Measurements from ENCODE around the gene LRRC23. TPM values are rescaled to one million over a fixed set of nuclear protein-coding genes. Genes with fewer than 3 reads are reported as not detected.

Gene LRRC23
- total RNA-seq, 4 donors from 2014 or later: 6.2 to 12.1 (median 7.4) TPM

DNA sequence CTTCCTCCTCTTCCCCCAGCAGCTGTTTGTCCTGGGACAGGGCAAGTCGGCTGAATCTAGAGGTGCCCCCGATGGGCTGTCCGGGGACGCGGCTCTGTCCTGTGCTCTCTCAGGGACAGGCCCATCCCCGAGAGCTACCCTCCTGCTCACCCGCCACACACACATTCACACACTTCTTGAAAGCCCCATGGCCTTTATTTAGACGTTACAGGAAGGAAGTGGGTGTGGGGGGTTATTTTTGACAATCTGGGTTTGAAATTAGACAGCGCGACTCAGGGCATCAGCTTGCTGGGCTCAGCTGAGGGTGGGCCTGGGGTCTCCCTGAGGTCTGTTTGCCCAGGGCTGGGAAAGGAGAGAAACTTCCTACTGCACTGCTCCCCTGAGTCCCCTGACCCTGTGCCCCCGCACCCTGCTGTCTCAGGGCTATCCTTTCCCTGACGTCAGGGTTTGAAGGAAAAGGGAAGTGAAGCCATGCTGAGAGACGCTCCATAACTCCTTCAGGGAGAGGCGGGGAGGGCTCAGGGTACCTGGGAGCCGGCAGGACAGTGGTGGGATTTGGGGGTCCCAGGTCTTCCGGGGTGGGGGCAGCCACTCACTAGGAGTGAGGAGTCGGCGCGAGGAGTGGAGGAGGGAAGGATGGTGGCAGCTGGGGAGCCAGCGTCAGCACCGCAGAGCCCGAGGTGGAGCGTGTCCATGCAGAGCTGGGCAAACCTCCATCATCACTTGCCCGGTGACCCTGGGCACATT lies 54.6 kb downstream of the LRRC23 start:
- DNase-seq (ENCODE audit: low spot score) (no peak), ATAC-seq (ENCODE audit: low FRiP score) (no peak)
- TF ChIP-seq, protein P1, sequence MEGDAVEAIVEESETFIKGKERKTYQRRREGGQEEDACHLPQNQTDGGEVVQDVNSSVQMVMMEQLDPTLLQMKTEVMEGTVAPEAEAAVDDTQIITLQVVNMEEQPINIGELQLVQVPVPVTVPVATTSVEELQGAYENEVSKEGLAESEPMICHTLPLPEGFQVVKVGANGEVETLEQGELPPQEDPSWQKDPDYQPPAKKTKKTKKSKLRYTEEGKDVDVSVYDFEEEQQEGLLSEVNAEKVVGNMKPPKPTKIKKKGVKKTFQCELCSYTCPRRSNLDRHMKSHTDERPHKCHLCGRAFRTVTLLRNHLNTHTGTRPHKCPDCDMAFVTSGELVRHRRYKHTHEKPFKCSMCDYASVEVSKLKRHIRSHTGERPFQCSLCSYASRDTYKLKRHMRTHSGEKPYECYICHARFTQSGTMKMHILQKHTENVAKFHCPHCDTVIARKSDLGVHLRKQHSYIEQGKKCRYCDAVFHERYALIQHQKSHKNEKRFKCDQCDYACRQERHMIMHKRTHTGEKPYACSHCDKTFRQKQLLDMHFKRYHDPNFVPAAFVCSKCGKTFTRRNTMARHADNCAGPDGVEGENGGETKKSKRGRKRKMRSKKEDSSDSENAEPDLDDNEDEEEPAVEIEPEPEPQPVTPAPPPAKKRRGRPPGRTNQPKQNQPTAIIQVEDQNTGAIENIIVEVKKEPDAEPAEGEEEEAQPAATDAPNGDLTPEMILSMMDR (IDR thresholded peaks at IDR 0.05): no peak

GRCh38 chr12:6959805-6960592 lies 55.4 kb downstream of the LRRC23 start:
- TF ChIP-seq, protein P1 (IDR thresholded peaks at IDR 0.05): no peak
- ATAC-seq (ENCODE audit: low FRiP score) (no peak), DNase-seq (ENCODE audit: low spot score) (no peak)

- ATAC-seq (ENCODE audit: low FRiP score): no peak
- TF ChIP-seq, protein P1 (IDR thresholded peaks at IDR 0.05): no peak
- no peak for DNase-seq (ENCODE audit: low spot score)
Observed at GRCh38 chr12:6960593-6961277, 56.1 kb downstream of the LRRC23 start.

DNA sequence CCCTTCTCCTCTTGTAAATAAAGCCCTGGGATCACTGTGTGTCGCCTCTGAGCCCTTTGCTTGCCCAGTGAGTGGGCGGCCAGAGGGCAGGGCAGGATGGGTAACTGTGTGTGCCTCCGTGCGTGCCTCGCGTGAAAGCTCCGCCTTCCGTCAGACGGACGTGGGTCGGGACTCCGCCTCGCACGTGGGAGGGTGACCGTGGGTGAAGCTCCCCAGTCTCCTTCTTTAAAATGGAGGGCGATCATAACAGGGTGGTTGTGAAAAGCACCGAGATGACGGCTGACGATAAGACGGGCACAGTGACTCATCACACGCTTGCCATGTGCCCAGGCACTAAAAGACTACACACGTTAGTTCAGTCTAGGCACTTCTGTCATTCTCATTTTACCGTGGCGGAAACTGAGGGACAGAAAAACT lies 56.7 kb downstream of the LRRC23 start:
- TF ChIP-seq, protein P1 (IDR thresholded peaks at IDR 0.05): no peak
- DNase-seq (ENCODE audit: low spot score): no peak
- peak; percentile 63 for ATAC-seq (ENCODE audit: low FRiP score)

DNA sequence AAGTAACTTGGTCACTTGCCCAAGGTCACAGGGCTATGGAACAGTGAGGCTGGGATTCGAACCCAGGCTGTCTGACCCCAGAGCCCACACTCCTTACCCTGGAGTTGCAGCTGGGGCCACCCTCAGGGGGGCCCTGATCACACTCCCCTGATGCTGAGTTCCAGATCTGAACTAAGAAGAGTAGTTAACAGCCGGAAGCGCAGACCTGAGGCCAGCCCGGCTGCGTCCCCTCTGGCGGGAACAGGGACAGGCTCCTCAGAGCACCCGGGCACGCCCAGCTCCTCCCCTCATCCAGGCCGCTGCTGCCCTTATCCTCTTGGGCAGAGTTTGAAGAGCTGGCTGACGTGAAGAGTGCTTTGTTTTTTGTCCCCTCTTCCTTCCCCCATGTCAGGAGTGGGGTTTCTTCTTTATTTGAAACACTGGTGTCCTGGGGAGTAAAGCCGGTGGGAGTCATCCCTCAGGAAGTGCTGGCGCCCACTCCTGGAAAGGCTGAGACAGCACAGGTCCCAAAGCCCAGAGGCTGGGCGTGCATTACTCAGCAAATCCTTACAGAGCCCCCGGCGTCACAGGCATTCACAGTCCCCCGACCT lies 57.2 kb downstream of the LRRC23 start:
- ATAC-seq (ENCODE audit: low FRiP score) (peak; percentile 50), DNase-seq (ENCODE audit: low spot score) (peak; percentile 54)
- TF ChIP-seq, protein P1 (IDR thresholded peaks at IDR 0.05): no peak

GRCh38 chr12:6962285-6963015 lies 57.8 kb downstream of the LRRC23 start:
- TF ChIP-seq, protein P1 (IDR thresholded peaks at IDR 0.05): no peak
- no peak for ATAC-seq (ENCODE audit: low FRiP score)
- no peak for DNase-seq (ENCODE audit: low spot score)

All from omental fat pad (tissue), 4 donors.